Measurements from ENCODE around the gene DVL2.

The DVL2 gene

DNA sequence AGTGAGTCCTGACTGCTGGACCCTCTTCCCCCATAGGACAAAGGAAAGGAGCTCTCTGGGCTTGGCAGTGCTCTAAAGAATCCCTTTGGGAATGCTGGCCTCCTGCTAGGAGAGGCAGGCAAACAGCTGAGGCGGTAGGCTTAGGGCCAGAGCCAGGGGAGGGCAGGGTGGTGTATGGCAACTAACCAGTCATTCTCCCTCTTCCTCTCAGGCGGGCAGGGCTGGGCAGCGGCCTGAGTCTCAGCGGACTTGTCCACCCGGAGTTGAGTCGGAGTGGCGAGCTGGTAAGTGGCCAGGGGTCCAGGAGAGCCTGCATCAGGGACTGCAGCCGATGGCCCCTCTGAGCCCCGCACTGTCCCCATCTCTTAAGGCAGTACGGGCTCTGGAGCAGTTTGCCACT, 10.2 kb downstream of the DVL2 start:
- TF ChIP-seq FOXP2 (optimal IDR thresholded peaks at IDR 0.05; ENCODE audit: borderline replicate concordance, extremely low read depth, extremely low read length, insufficient read depth) = no peak
- TF ChIP-seq SIN3A (IDR thresholded peaks at IDR 0.05; ENCODE audit: borderline replicate concordance, insufficient read depth, low read length) = no peak
- TF ChIP-seq POLR2AphosphoS5 (IDR thresholded peaks at IDR 0.05; ENCODE audit: low read depth, low read length) = no peak; the same call in 1 of the 2 replicates
- TF ChIP-seq, protein P1, sequence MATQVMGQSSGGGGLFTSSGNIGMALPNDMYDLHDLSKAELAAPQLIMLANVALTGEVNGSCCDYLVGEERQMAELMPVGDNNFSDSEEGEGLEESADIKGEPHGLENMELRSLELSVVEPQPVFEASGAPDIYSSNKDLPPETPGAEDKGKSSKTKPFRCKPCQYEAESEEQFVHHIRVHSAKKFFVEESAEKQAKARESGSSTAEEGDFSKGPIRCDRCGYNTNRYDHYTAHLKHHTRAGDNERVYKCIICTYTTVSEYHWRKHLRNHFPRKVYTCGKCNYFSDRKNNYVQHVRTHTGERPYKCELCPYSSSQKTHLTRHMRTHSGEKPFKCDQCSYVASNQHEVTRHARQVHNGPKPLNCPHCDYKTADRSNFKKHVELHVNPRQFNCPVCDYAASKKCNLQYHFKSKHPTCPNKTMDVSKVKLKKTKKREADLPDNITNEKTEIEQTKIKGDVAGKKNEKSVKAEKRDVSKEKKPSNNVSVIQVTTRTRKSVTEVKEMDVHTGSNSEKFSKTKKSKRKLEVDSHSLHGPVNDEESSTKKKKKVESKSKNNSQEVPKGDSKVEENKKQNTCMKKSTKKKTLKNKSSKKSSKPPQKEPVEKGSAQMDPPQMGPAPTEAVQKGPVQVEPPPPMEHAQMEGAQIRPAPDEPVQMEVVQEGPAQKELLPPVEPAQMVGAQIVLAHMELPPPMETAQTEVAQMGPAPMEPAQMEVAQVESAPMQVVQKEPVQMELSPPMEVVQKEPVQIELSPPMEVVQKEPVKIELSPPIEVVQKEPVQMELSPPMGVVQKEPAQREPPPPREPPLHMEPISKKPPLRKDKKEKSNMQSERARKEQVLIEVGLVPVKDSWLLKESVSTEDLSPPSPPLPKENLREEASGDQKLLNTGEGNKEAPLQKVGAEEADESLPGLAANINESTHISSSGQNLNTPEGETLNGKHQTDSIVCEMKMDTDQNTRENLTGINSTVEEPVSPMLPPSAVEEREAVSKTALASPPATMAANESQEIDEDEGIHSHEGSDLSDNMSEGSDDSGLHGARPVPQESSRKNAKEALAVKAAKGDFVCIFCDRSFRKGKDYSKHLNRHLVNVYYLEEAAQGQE (IDR thresholded peaks at IDR 0.05; ENCODE audit: insufficient read depth in 1 of 2, low read depth in 2 of 2, low read length in 2 of 2) = no peak
- no peak for TF ChIP-seq TAF1 (IDR thresholded peaks at IDR 0.05; ENCODE audit: borderline replicate concordance, insufficient read depth, low read length)

DNA sequence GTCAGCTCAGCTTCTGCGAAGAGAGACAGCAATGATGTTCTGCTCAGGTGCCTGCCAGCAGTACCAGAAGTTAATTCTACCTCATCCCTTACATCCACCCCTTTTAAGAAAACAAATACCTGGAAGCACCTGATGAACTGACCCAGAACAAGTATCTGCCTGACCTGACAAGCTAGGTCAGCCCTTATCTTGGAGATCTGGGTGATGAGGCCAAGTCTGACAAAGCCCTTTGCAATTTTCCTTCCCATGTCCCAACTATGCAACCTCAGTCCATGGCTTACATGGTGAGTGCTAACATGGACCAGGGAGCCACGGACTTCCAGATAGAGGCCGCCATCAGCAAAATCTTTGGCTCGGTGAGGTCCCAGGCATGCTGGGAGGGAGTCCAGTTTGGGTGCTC, 10.9 kb downstream of the DVL2 start:
- TF ChIP-seq TAF1 (IDR thresholded peaks at IDR 0.05; ENCODE audit: borderline replicate concordance, insufficient read depth, low read length) (no peak), SIN3A (IDR thresholded peaks at IDR 0.05; ENCODE audit: borderline replicate concordance, insufficient read depth, low read length) (no peak), FOXP2 (optimal IDR thresholded peaks at IDR 0.05; ENCODE audit: borderline replicate concordance, extremely low read depth, extremely low read length, insufficient read depth) (no peak), POLR2AphosphoS5 (IDR thresholded peaks at IDR 0.05; ENCODE audit: low read depth, low read length) (no peak)
- TF ChIP-seq, protein P1 (IDR thresholded peaks at IDR 0.05; ENCODE audit: insufficient read depth in 1 of 2, low read depth in 2 of 2, low read length in 2 of 2) = no peak

DNA sequence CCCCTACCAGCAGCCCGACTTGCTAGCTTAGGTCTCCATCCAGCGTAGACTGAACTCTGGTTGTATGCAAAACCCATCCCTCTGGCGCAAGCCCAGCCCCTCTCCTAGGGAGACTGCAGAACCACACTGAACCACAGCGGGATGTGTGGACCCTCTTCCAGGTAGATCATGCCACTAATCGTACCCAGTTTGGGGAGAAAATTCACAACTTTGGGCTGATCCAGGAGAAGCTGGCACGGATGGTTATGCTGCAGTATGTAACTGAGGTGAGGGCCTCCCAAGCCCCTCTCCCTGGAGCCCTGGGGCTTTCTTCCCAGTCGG, 11.4 kb downstream of the DVL2 start:
- no peak for TF ChIP-seq SIN3A (IDR thresholded peaks at IDR 0.05; ENCODE audit: borderline replicate concordance, insufficient read depth, low read length)
- peak; percentile 42; the same call in 1 of the 2 replicates for TF ChIP-seq POLR2AphosphoS5 (IDR thresholded peaks at IDR 0.05; ENCODE audit: low read depth, low read length)

DNA sequence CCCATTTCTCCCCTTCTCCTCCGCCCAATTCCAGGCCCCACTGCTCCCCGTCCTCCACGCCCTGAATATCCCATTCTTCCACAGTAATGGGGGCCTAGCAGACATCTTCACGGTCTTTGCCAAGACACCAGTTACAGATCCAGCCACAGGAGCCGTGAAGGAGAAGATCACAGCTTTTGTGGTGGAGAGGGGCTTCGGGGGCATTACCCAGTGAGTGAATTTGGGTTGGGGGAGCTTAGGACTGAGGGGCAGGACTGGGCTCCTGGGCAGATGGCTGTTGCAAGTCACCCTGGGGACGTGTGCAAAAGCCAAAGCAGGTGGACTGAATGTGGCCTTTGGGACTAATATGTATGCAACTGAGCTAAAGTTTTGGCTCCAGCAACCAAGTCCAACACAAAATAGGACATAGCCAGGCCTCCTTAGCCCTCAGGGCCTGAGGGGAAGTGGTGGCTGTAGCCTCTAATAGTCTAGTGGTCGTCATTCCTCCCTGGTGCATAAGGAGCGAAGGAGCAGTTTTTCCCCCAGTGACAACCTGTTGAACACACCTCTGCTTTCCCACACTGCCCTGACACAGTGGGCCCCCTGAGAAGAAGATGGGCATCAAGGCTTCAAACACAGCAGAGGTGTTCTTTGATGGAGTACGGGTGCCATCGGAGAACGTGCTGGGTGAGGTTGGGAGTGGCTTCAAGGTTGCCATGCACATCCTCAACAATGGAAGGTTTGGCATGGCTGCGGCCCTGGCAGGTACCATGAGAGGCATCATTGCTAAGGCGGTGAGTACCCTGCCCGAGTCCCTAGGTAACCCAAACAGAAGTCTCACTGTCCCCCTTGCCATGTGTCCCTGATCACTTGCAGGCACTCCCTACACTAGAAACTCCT, 12.0 kb downstream of the DVL2 start:
- TF ChIP-seq POLR2AphosphoS5 (IDR thresholded peaks at IDR 0.05; ENCODE audit: low read depth, low read length) = peak; percentile 66
- no peak for TF ChIP-seq FOXP2 (optimal IDR thresholded peaks at IDR 0.05; ENCODE audit: borderline replicate concordance, extremely low read depth, extremely low read length, insufficient read depth)

DNA sequence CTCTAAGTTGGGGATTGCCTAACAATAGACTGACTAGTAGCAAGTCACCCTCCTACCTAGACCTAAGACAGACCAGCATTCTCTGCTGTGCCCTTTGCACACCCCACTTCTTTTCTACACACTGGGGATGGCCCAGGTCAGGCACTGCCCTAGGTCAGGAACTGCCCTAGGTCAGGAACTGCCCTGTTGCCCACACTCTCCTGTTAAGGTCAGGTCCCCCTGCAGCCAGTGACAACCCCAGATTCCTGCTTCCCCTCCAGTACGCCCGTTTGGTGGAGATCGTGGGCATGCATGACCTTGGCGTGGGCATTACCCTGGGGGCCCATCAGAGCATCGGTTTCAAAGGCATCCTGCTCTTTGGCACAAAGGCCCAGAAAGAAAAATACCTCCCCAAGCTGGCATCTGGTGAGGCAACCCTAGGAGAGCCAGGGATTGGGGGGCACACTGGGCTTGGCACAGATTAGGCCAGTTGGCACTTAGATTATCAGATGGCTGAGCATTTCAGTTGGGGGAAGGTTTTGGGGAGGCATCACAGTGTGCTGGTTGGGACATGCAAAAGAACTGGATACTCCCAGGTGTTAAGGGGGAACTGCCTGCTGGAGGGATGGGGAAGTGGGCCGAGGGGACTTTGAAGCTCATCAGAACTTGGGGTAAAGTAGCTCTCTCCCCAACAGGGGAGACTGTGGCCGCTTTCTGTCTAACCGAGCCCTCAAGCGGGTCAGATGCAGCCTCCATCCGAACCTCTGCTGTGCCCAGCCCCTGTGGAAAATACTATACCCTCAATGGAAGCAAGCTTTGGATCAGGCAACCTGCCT, 12.8 kb downstream of the DVL2 start:
- TF ChIP-seq, protein P1 (IDR thresholded peaks at IDR 0.05; ENCODE audit: insufficient read depth in 1 of 2, low read depth in 2 of 2, low read length in 2 of 2) = no peak
- TF ChIP-seq POLR2AphosphoS5 (IDR thresholded peaks at IDR 0.05; ENCODE audit: low read depth, low read length) = no peak

DNA sequence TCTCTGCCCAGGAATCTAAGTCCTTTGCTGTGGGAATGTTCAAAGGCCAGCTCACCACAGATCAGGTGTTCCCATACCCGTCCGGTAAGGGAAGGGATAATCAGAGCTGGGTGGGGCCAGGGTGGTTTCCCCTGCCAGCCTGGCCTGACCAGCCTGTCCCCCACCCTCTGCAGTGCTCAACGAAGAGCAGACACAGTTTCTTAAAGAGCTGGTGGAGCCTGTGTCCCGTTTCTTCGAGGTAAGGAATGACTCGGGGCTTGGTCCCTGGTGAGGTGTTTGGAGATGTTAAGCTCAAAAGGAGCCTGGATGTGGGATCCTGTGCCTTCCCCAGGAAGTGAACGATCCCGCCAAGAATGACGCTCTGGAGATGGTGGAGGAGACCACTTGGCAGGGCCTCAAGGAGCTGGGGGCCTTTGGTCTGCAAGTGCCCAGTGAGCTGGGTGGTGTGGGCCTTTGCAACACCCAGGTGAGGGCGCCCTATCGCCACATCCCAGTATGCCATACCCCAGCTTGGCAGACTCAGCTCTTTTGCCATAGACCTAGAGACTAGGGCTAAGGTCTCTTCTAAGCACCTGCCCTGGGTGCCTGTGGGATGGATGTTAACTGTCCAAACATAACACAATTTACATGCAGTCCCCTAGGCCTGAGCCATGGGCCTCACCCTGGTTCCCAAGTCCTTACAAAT, 13.6 kb downstream of the DVL2 start:
- no peak for TF ChIP-seq SIN3A (IDR thresholded peaks at IDR 0.05; ENCODE audit: borderline replicate concordance, insufficient read depth, low read length)
- peak; percentile 29; the same call in 1 of the 2 replicates for TF ChIP-seq POLR2AphosphoS5 (IDR thresholded peaks at IDR 0.05; ENCODE audit: low read depth, low read length)
- TF ChIP-seq, protein P1 (IDR thresholded peaks at IDR 0.05; ENCODE audit: insufficient read depth in 1 of 2, low read depth in 2 of 2, low read length in 2 of 2) = peak in 1 of 2 experiments; percentile 19; a peak in 1 of 4 replicates
- no peak for TF ChIP-seq FOXP2 (optimal IDR thresholded peaks at IDR 0.05; ENCODE audit: borderline replicate concordance, extremely low read depth, extremely low read length, insufficient read depth)
- TF ChIP-seq TAF1 (IDR thresholded peaks at IDR 0.05; ENCODE audit: borderline replicate concordance, insufficient read depth, low read length) = no peak

All from PFSK-1 (cell line).